ENCODE measurements around the gene PRSS23.

- TF ChIP-seq CTCF (conservative IDR thresholded peaks at IDR 0.05) (no peak), ZFX (IDR thresholded peaks at IDR 0.05) (no peak)
Measured at GRCh38 chr11:86803136-86804045, 3.0 kb downstream of the PRSS23 start.
